Liver (tissue), 9 donors: Measurements from ENCODE around the gene PHACTR4. TPM values are rescaled to one million over a fixed set of nuclear protein-coding genes. Genes with fewer than 3 reads are reported as not detected.

ENCODE experiments used
- DNase-seq: peaks from one replicate; pipeline ENCODE4 v3.0.0-alpha.2; 2017; ENCODE audit warnings: low spot score
- H3K27ac ChIP-seq, 2 donors: one replicate each; pipeline ENCODE4 v1.7.0; 2013; ENCODE audit warnings: inconsistent platforms in 2 of 2, low read length in 2 of 2, control low read depth in 1 of 2, low read depth in 1 of 2, mild to moderate bottlenecking in 1 of 2
- H3K27me3 ChIP-seq, 4 donors: one replicate each; pipeline versions ENCODE4 v1.6.1 to v1.7.0; 2013; ENCODE audit warnings: low read length in 3 of 4, inconsistent platforms in 1 of 4, mild to moderate bottlenecking in 1 of 4, moderate library complexity in 1 of 4; ENCODE audit not compliant: control insufficient read depth in 4 of 4, insufficient read depth in 4 of 4
- H3K36me3 ChIP-seq, 4 donors: one replicate each; pipeline versions ENCODE4 v1.6.1 to v1.7.0; 2013; ENCODE audit warnings: low read length in 3 of 4, mild to moderate bottlenecking in 3 of 4, low read depth in 1 of 4, moderate library complexity in 1 of 4; ENCODE audit not compliant: control insufficient read depth in 4 of 4, insufficient read depth in 3 of 4
- H3K4me1 ChIP-seq, 4 donors: one replicate each; pipeline versions ENCODE4 v1.6.1 to v1.7.0; 2013; ENCODE audit warnings: low read length in 3 of 4, mild to moderate bottlenecking in 3 of 4, moderate library complexity in 1 of 4; ENCODE audit not compliant: control insufficient read depth in 4 of 4, insufficient read depth in 4 of 4
- H3K4me3 ChIP-seq, 3 donors: one replicate each; pipeline versions ENCODE4 v1.6.1 to v1.7.0; 2013; ENCODE audit warnings: low read length in 3 of 3, control low read depth in 1 of 3, low read depth in 1 of 3, mild to moderate bottlenecking in 1 of 3
- H3K9ac ChIP-seq, 2 donors: one replicate each; pipeline ENCODE4 v1.7.0; 2013; ENCODE audit warnings: low read length in 2 of 2, mild to moderate bottlenecking in 2 of 2, moderate library complexity in 2 of 2, control low read depth in 1 of 2, low read depth in 1 of 2
- H3K9me3 ChIP-seq, 4 donors: one replicate each; pipeline versions ENCODE4 v1.6.1 to v1.7.0; 2013; ENCODE audit warnings: low read length in 3 of 4; ENCODE audit not compliant: control insufficient read depth in 4 of 4
- EGR1 ChIP-seq, 2 donors: IDR thresholded peaks; 2 replicates each; pipeline ENCODE4 v1.6.1; 2016 to 2018; ENCODE audit warnings: antibody characterized with exemption in 2 of 2, low read depth in 2 of 2
- FOXA1 ChIP-seq: IDR thresholded peaks from 2 replicates; pipeline ENCODE4 v1.6.1; 2016; ENCODE audit warnings: antibody characterized with exemption
- FOXA2 ChIP-seq: IDR thresholded peaks from 2 replicates; pipeline ENCODE4 v1.6.1; 2016; ENCODE audit warnings: antibody characterized with exemption
- GABPA ChIP-seq, 2 donors: IDR thresholded peaks in 1 of 2; conservative IDR thresholded peaks in 1 of 2; 2 replicates each; pipeline ENCODE4 v1.6.1; 2016; ENCODE audit warnings: antibody characterized with exemption in 2 of 2, mild to moderate bottlenecking in 1 of 2, moderate library complexity in 1 of 2
- HNF4A ChIP-seq, 2 donors: conservative IDR thresholded peaks; 2 replicates each; pipeline ENCODE4 v1.6.1; 2016; ENCODE audit warnings: antibody characterized with exemption in 2 of 2, mild to moderate bottlenecking in 2 of 2
- HNF4G ChIP-seq: IDR thresholded peaks from 2 replicates; pipeline ENCODE4 v1.6.1; 2016; ENCODE audit warnings: antibody characterized with exemption
- JUND ChIP-seq, 2 donors: IDR thresholded peaks; 2 replicates each; pipeline ENCODE4 v1.6.1; 2016; ENCODE audit warnings: antibody characterized with exemption in 2 of 2
- NR2F2 ChIP-seq: IDR thresholded peaks from 2 replicates; pipeline ENCODE4 v1.6.1; 2016; ENCODE audit warnings: antibody characterized with exemption
- RAD21 ChIP-seq, 2 donors: IDR thresholded peaks; 2 replicates each; pipeline ENCODE4 v1.6.1; 2016; ENCODE audit warnings: antibody characterized with exemption in 2 of 2, mild to moderate bottlenecking in 2 of 2
- RXRA ChIP-seq, 2 donors: IDR thresholded peaks; 2 replicates each; pipeline ENCODE4 v1.6.1; 2017 to 2018; ENCODE audit warnings: antibody characterized with exemption in 2 of 2, mild to moderate bottlenecking in 1 of 2
- SP1 ChIP-seq: IDR thresholded peaks from 2 replicates; pipeline ENCODE4 v1.6.1; 2018; ENCODE audit warnings: antibody characterized with exemption, mild to moderate bottlenecking
- TAF1 ChIP-seq: conservative IDR thresholded peaks from 2 replicates; pipeline ENCODE4 v1.6.1; 2016; ENCODE audit warnings: antibody characterized with exemption, mild to moderate bottlenecking
- YY1 ChIP-seq: IDR thresholded peaks from 2 replicates; pipeline ENCODE4 v1.6.1; 2016; ENCODE audit warnings: antibody characterized with exemption, mild to moderate bottlenecking
- WGBS: extraction: QIAGEN DNeasy Blood & Tissue Kit; methylation state at CpG from one replicate; pipeline ENCODE4 v1.1.7; 2013; 5-methylcytosine and 5-hydroxymethylcytosine counted together
- polyA plus RNA-seq, 2 donors: library from polyadenylated mRNA; stranded (reverse) in 1 of 2; unstranded in 1 of 2; fragments of 200-250 nt in 1 of 2; fragments of >200 nt in 1 of 2; fragmentation: Nextera tagmentation in 1 of 2; extraction: Ambion mirVana in 1 of 2; gene quantifications; one replicate each; pipeline versions ENCODE4 v1.2.1 to v1.2.3, GENCODE V29; 2013 to 2015
- total RNA-seq, 2 donors: library from RNA; depleted of rRNA; stranded (reverse); fragments of >200 nt; gene quantifications; one replicate each; pipeline ENCODE4 v1.2.3, GENCODE V29; 2014
- TF ChIP-seq, protein P1 (sequence below): IDR thresholded peaks from 2 replicates; pipeline ENCODE4 v1.6.1; 2016; ENCODE audit warnings: antibody characterized with exemption, mild to moderate bottlenecking
- TF ChIP-seq, protein P2 (sequence below): IDR thresholded peaks from 2 replicates; pipeline ENCODE4 v1.6.1; 2016; ENCODE audit warnings: antibody characterized with exemption
- TF ChIP-seq, protein P3 (sequence below): IDR thresholded peaks from 2 replicates; pipeline ENCODE4 v1.6.1; 2016; ENCODE audit warnings: antibody characterized with exemption
- TF ChIP-seq, protein P4 (sequence below): IDR thresholded peaks from 2 replicates; pipeline ENCODE4 v1.6.1; 2016; ENCODE audit warnings: antibody characterized with exemption
- TF ChIP-seq, protein P5 (sequence below): fragments of 150-350 bp; IDR thresholded peaks from 2 replicates; pipeline ENCODE4 v1.5.1; 2017; ENCODE audit warnings: improper control_type of control experiment, low read depth, low read length; ENCODE audit not compliant: missing input control
- donor health status: healthy.
- donor health status: healthy.
- donor health status: healthy.
- donor health status: healthy.
- donor health status: healthy.

PHACTR4 gene
- total and polyA plus RNA-seq, 4 donors: 8.9 to 22.6 (median 10.8) TPM

DNA sequence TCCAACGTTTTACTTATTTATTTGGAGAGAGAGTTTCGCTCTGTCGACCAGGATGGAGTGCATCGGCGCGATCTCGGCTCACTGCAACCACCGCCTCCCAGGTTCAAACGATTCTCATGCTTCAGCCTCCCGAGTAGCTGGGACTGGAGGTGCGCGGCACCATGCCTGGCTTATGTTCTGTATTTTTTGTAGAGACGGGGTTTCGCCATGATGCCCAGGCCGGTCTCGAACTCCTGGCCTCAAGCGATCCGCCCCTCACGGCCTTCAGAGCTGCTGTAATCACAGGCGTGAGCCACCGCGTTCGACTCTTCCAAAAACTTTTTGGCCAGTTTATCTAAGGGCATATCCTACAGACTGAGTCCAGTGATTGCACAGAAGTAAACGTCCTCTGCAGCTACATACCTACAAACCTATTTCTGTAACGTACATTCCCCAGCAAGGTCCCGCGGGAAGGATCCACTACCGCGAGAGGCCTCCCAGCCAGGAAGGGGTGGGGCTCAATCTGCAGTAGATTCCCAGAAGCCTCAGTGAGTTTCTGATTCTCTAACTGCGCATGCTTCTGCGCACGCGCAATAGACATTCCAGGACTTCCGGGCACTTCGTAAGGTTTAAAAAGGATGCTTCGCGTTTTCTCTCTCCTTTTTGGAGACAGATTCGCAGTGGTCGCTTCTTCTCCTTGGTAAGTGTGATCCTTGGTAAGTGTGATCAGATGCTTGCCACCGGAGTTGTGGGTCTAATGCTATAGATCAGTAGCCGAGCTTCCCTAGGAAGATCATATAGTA lies 136.1 kb downstream of the PHACTR4 start, which contains the start of gene RCC1:
Gene RCC1, plus strand, starts transcription at position 638 of the 782 bp plus-strand sequence. CDS start 23,824 bp downstream, outside the sequence.
- no peaks in the 10 kb centered on the region for H3K9me3 ChIP-seq
- peak within 1 kb of the TSS; percentile 77 to 80 for H3K27ac ChIP-seq
- under 1% methylated on average over 41 of the region's 41 CpGs for WGBS

More for the DNA sequence above, 136.1 kb downstream of the PHACTR4 start, which contains the start of gene RCC1:
- Histone ChIP-seq H3K9ac (peak within 1 kb of the TSS; percentile 91 to 98), H3K4me1 (peaks cover 7 to 34% (median 14%) of the 10 kb centered on the region in 4 donors), H3K4me3 (peak within 1 kb of the TSS; percentile 89 to 97 (median 91)), H3K27me3 (no peaks in the 10 kb centered on the region), H3K36me3 (peaks cover 6 to 28% (median 24%) of the 10 kb centered on the region in 4 donors)
- peak; percentile 91 for DNase-seq
- peak; percentile 99 for TF ChIP-seq TAF1
- TF ChIP-seq YY1: peak; percentile 94
- TF ChIP-seq RAD21 (IDR thresholded peaks at IDR 0.05): peak in 1 of 2 donors; percentile 39
- no peak for TF ChIP-seq FOXA1
- TF ChIP-seq, protein P1, sequence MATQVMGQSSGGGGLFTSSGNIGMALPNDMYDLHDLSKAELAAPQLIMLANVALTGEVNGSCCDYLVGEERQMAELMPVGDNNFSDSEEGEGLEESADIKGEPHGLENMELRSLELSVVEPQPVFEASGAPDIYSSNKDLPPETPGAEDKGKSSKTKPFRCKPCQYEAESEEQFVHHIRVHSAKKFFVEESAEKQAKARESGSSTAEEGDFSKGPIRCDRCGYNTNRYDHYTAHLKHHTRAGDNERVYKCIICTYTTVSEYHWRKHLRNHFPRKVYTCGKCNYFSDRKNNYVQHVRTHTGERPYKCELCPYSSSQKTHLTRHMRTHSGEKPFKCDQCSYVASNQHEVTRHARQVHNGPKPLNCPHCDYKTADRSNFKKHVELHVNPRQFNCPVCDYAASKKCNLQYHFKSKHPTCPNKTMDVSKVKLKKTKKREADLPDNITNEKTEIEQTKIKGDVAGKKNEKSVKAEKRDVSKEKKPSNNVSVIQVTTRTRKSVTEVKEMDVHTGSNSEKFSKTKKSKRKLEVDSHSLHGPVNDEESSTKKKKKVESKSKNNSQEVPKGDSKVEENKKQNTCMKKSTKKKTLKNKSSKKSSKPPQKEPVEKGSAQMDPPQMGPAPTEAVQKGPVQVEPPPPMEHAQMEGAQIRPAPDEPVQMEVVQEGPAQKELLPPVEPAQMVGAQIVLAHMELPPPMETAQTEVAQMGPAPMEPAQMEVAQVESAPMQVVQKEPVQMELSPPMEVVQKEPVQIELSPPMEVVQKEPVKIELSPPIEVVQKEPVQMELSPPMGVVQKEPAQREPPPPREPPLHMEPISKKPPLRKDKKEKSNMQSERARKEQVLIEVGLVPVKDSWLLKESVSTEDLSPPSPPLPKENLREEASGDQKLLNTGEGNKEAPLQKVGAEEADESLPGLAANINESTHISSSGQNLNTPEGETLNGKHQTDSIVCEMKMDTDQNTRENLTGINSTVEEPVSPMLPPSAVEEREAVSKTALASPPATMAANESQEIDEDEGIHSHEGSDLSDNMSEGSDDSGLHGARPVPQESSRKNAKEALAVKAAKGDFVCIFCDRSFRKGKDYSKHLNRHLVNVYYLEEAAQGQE: peak; percentile 94
- TF ChIP-seq FOXA2: no peak
- TF ChIP-seq, protein P2, sequence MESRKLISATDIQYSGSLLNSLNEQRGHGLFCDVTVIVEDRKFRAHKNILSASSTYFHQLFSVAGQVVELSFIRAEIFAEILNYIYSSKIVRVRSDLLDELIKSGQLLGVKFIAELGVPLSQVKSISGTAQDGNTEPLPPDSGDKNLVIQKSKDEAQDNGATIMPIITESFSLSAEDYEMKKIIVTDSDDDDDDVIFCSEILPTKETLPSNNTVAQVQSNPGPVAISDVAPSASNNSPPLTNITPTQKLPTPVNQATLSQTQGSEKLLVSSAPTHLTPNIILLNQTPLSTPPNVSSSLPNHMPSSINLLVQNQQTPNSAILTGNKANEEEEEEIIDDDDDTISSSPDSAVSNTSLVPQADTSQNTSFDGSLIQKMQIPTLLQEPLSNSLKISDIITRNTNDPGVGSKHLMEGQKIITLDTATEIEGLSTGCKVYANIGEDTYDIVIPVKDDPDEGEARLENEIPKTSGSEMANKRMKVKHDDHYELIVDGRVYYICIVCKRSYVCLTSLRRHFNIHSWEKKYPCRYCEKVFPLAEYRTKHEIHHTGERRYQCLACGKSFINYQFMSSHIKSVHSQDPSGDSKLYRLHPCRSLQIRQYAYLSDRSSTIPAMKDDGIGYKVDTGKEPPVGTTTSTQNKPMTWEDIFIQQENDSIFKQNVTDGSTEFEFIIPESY: peak; percentile 100
- TF ChIP-seq, protein P3, sequence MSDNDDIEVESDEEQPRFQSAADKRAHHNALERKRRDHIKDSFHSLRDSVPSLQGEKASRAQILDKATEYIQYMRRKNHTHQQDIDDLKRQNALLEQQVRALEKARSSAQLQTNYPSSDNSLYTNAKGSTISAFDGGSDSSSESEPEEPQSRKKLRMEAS: peak; percentile 60
- peak; percentile 14 to 29 for TF ChIP-seq EGR1 (IDR thresholded peaks at IDR 0.05; ENCODE audit: low read depth in 2 of 2)
- TF ChIP-seq, protein P4, sequence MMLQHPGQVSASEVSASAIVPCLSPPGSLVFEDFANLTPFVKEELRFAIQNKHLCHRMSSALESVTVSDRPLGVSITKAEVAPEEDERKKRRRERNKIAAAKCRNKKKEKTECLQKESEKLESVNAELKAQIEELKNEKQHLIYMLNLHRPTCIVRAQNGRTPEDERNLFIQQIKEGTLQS: no peak
- TF ChIP-seq, protein P5, sequence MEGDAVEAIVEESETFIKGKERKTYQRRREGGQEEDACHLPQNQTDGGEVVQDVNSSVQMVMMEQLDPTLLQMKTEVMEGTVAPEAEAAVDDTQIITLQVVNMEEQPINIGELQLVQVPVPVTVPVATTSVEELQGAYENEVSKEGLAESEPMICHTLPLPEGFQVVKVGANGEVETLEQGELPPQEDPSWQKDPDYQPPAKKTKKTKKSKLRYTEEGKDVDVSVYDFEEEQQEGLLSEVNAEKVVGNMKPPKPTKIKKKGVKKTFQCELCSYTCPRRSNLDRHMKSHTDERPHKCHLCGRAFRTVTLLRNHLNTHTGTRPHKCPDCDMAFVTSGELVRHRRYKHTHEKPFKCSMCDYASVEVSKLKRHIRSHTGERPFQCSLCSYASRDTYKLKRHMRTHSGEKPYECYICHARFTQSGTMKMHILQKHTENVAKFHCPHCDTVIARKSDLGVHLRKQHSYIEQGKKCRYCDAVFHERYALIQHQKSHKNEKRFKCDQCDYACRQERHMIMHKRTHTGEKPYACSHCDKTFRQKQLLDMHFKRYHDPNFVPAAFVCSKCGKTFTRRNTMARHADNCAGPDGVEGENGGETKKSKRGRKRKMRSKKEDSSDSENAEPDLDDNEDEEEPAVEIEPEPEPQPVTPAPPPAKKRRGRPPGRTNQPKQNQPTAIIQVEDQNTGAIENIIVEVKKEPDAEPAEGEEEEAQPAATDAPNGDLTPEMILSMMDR: no peak
- peak; percentile 61 for TF ChIP-seq SP1
- no peak for TF ChIP-seq JUND (IDR thresholded peaks at IDR 0.05)
- no peak for TF ChIP-seq HNF4G
- peak in 1 of 2 donors; percentile 88 for TF ChIP-seq GABPA (IDR thresholded peaks at IDR 0.05 in 1 of 2, conservative IDR thresholded peaks at IDR 0.05 in 1 of 2)
- no peak for TF ChIP-seq NR2F2
- TF ChIP-seq RXRA (IDR thresholded peaks at IDR 0.05): peak; percentile 26 to 32
- peak in 1 of 2 donors; percentile 15 for TF ChIP-seq HNF4A (conservative IDR thresholded peaks at IDR 0.05)
